Thyroid gland (tissue), 4 donors: Measurements from ENCODE around the gene USP2.

Experiments used
- CTCF ChIP-seq, 6 experiments: fragments of 200-600 bp in 3 of 6; fragments of 450-650 bp in 3 of 6; sonication (generic) in 3 of 6; IDR thresholded peaks; one replicate each; pipeline ENCODE4 v1.5.1; 2016 to 2019; ENCODE audit warnings: antibody characterized with exemption in 6 of 6, mild to moderate bottlenecking in 2 of 6, inconsistent platforms in 1 of 6, moderate library complexity in 1 of 6
- POLR2A ChIP-seq, 2 donors: fragments of 450-650 bp; IDR thresholded peaks; one replicate each; pipeline ENCODE4 v1.6.1; 2017; ENCODE audit warnings: antibody characterized with exemption in 2 of 2, mild to moderate bottlenecking in 2 of 2, moderate library complexity in 1 of 2

- TF ChIP-seq POLR2A (IDR thresholded peaks at IDR 0.05) (peak in 1 of 2 donors; percentile 82), CTCF (IDR thresholded peaks at IDR 0.05) (no peak)
Measured at GRCh38 chr11:119363851-119364590, 17.5 kb downstream of the USP2 start.
